ENCODE results near the gene FAM210A.

DNA sequence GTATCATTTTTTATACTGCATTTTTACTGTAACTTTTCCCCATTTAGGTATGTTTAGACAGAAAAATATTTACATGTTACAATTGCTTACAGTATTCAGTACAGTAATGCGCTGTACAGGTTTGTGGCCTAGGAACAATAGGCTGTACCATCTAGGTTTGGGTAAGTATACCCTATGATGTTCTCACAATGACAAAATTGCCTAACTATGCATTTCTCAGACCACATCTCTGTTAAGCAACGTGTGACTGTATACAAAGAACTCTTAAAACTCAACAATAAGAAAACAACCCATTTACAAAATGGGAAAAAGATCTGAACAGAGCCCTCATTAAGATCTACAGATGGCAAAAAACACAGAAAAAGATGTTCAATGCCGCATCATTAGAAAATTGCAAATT lies 29.4 kb downstream of the FAM210A start:
- no peak for TF ChIP-seq POLR2AphosphoS5 (IDR thresholded peaks at IDR 0.05)
- TF ChIP-seq, protein P1, sequence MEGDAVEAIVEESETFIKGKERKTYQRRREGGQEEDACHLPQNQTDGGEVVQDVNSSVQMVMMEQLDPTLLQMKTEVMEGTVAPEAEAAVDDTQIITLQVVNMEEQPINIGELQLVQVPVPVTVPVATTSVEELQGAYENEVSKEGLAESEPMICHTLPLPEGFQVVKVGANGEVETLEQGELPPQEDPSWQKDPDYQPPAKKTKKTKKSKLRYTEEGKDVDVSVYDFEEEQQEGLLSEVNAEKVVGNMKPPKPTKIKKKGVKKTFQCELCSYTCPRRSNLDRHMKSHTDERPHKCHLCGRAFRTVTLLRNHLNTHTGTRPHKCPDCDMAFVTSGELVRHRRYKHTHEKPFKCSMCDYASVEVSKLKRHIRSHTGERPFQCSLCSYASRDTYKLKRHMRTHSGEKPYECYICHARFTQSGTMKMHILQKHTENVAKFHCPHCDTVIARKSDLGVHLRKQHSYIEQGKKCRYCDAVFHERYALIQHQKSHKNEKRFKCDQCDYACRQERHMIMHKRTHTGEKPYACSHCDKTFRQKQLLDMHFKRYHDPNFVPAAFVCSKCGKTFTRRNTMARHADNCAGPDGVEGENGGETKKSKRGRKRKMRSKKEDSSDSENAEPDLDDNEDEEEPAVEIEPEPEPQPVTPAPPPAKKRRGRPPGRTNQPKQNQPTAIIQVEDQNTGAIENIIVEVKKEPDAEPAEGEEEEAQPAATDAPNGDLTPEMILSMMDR (IDR thresholded peaks at IDR 0.05), result no peak
- no peak for TF ChIP-seq EP300 (IDR thresholded peaks at IDR 0.05)

Data from upper lobe of left lung (tissue), 4 donors.